Upper lobe of right lung (tissue), 1 donor: Measurements from ENCODE around the gene RAB3IL1. TPM values are rescaled to one million over a fixed set of nuclear protein-coding genes. Genes with fewer than 3 reads are reported as not detected.

Experiments
- ATAC-seq: fragments of 200-7000 bp; cut with Tn5 transposase; one replicate; pipeline ENCODE4 v1.9.1; 2020; ENCODE audit warnings: mild to moderate bottlenecking, moderate library complexity
- DNase-seq: peaks from one replicate; pipeline ENCODE4 v3.0.0-alpha.2; 2020
- H3K27ac ChIP-seq: fragments of 200-600 bp; one replicate; pipeline ENCODE4 v1.8.0; 2022
- H3K27me3 ChIP-seq: fragments of 200-600 bp; one replicate; pipeline ENCODE4 v1.8.0; 2022; ENCODE audit warnings: mild to moderate bottlenecking
- H3K36me3 ChIP-seq: fragments of 200-600 bp; one replicate; pipeline ENCODE4 v1.8.0; 2022
- H3K4me1 ChIP-seq: fragments of 200-600 bp; one replicate; pipeline ENCODE4 v1.8.0; 2022
- H3K4me3 ChIP-seq: fragments of 200-600 bp; one replicate; pipeline ENCODE4 v1.8.0; 2022; ENCODE audit warnings: mild to moderate bottlenecking
- H3K9me3 ChIP-seq: fragments of 200-600 bp; one replicate; pipeline ENCODE4 v1.8.0; 2022
- intact Hi-C: fragments of 100-400 bp; cut with DNase I; formaldehyde crosslinking; loops from one replicate; pipeline ENCODE4 v1.11.0; 2022
- total RNA-seq: library from RNA; stranded (reverse); fragmentation: NEBNext Ultra II Directional; extraction: Animal tissue kit (Norgen Biotek cat#: 25700); gene quantifications from one replicate; pipeline ENCODE4 v1.2.1, GENCODE V29; 2021
- TF ChIP-seq, protein P1 (sequence below): fragments of 200-600 bp; IDR thresholded peaks from one replicate; pipeline ENCODE4 v1.8.0; 2022; ENCODE audit warnings: antibody characterized with exemption
- donor health status: DM: no; HTN: yes; CAD: no; lungs with severe emphysema.

The RAB3IL1 gene
- total RNA-seq, 1 donor from 2014 or later = 10.6 TPM

DNA sequence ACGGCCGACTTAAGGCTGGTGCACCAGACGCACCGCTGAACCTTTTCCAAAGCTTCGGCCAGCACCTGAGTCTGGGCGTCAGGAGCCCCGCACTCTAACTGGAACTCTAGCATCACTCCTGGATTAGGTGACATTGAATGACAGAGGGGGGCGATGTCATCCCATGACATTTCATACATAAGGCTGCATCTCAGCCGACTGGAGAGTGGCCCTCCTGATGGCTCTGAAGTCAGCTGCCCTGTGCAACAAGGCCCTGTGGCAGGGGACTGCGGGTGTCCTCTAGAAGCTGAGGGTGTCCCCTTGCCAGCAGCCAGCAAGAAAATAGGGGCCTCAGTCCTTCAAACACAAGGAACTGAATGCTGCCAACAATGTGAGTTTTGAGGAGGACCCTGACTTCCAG is 16.0 kb downstream of the RAB3IL1 start:
- intact Hi-C loops = loop anchor here (5.0 kb wide), 1 partner anchor 46 kb away; no protein-coding TSS in a partner anchor
- no peaks in the 10 kb centered on the region for H3K36me3 ChIP-seq
- H3K4me1 ChIP-seq = no peaks in the 10 kb centered on the region
- no peak overlapping the region for H3K4me3 ChIP-seq
- TF ChIP-seq, protein P1, sequence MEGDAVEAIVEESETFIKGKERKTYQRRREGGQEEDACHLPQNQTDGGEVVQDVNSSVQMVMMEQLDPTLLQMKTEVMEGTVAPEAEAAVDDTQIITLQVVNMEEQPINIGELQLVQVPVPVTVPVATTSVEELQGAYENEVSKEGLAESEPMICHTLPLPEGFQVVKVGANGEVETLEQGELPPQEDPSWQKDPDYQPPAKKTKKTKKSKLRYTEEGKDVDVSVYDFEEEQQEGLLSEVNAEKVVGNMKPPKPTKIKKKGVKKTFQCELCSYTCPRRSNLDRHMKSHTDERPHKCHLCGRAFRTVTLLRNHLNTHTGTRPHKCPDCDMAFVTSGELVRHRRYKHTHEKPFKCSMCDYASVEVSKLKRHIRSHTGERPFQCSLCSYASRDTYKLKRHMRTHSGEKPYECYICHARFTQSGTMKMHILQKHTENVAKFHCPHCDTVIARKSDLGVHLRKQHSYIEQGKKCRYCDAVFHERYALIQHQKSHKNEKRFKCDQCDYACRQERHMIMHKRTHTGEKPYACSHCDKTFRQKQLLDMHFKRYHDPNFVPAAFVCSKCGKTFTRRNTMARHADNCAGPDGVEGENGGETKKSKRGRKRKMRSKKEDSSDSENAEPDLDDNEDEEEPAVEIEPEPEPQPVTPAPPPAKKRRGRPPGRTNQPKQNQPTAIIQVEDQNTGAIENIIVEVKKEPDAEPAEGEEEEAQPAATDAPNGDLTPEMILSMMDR = no peak
- no peaks in the 10 kb centered on the region for H3K27me3 ChIP-seq
- ATAC-seq (no peak), DNase-seq (no peak)
- H3K27ac ChIP-seq = no peak overlapping the region
- H3K9me3 ChIP-seq = no peaks in the 10 kb centered on the region

DNA sequence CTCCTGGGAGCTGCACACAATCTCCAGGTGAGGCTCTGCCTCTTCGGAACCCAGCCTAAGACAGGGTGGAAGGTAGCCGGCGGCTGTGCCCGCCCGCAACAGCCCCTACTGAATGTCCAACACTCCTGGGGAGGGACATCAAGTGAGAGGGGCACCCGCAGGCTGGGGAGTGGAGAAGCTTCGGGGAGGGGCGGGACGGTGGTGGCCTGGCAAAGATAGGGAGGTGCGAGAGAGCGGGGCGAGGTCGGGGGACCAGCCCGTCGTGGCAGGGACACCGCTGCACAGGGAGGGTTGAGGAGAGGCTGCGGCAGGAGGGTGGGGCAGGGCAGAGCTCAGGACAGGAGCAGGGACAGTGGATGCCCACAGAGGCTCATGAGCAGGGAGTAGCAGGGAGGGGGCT is 17.1 kb downstream of the RAB3IL1 start:
- no peaks in the 10 kb centered on the region for H3K36me3 ChIP-seq
- TF ChIP-seq, protein P1 = no peak
- no peaks in the 10 kb centered on the region for H3K4me1 ChIP-seq
- H3K27me3 ChIP-seq = no peaks in the 10 kb centered on the region
- no peak for ATAC-seq
- H3K9me3 ChIP-seq = no peaks in the 10 kb centered on the region
- DNase-seq = no peak
- intact Hi-C loops = loop anchor here (5.0 kb wide), 1 partner anchor 47 kb away; no protein-coding TSS in a partner anchor
- no peak overlapping the region for H3K4me3 ChIP-seq
- H3K27ac ChIP-seq = no peak overlapping the region

DNA sequence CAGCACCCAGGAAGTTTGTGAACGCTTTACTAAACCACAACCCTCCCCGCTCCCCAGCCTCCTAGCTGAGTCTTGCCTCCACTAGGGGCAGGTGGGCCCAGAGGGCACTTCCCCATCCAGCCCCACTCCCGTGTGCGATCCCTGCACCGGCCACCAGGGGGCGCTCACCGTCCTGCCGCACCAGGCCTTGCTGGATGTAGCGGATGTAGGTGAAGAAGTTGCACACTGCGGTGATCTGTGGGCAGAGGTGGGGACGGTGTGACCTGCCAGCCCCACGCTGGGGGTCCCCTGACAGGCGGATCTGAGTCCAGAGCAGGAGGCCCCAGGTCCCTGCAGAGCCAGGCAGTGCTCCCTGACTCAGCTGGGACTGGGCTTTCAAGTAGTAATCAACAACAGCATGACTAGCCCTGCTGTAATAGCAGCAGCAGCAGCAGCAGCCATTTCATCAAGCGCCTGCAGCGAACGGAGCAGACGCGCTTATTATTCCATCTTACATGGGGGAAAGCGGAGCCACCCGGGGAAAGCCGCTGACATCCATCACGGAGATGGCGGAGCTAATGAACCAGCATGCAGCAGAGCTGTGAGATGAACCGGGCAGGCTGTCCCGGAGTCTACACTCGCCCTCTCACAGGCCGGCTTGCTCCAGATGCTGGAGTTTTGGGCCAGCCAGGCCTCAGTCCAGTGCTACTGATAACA is 18.1 kb downstream of the RAB3IL1 start:
- Histone ChIP-seq H3K36me3 (no peaks in the 10 kb centered on the region), H3K4me3 (no peak overlapping the region), H3K27me3 (no peaks in the 10 kb centered on the region), H3K9me3 (no peaks in the 10 kb centered on the region), H3K4me1 (no peaks in the 10 kb centered on the region), H3K27ac (no peak overlapping the region)
- intact Hi-C loops = loop anchor here (5.0 kb wide), 1 partner anchor 183 kb away; no protein-coding TSS in a partner anchor
- TF ChIP-seq, protein P1 = peak; percentile 100
- DNase-seq (peak; percentile 93), ATAC-seq (peak; percentile 92)

DNA sequence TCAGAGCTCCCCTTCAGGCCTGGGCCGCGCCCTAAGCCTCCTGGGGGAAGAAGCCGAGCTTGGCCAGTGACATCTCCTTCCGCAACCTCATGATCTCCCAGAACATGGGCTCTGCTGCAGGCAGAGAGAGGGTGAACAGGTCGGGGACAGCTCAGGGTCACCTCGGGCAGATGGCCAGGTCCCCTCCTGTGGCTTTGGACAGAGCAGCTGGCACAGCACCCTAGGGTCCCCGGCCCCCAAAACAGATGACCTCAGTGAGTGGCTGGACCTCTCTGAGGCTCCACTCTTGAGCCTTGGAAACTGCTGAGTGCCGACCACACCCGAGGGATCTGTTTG is 19.2 kb downstream of the RAB3IL1 start:
- no peaks in the 10 kb centered on the region for H3K27me3 ChIP-seq
- no peak overlapping the region for H3K4me3 ChIP-seq
- intact Hi-C loops = loop anchor here (5.0 kb wide), 1 partner anchor 184 kb away; no protein-coding TSS in a partner anchor
- H3K9me3 ChIP-seq = no peaks in the 10 kb centered on the region
- TF ChIP-seq, protein P1 = no peak
- no peak for ATAC-seq
- H3K36me3 ChIP-seq = no peaks in the 10 kb centered on the region
- H3K4me1 ChIP-seq = no peaks in the 10 kb centered on the region
- H3K27ac ChIP-seq = no peak overlapping the region
- DNase-seq = no peak

DNA sequence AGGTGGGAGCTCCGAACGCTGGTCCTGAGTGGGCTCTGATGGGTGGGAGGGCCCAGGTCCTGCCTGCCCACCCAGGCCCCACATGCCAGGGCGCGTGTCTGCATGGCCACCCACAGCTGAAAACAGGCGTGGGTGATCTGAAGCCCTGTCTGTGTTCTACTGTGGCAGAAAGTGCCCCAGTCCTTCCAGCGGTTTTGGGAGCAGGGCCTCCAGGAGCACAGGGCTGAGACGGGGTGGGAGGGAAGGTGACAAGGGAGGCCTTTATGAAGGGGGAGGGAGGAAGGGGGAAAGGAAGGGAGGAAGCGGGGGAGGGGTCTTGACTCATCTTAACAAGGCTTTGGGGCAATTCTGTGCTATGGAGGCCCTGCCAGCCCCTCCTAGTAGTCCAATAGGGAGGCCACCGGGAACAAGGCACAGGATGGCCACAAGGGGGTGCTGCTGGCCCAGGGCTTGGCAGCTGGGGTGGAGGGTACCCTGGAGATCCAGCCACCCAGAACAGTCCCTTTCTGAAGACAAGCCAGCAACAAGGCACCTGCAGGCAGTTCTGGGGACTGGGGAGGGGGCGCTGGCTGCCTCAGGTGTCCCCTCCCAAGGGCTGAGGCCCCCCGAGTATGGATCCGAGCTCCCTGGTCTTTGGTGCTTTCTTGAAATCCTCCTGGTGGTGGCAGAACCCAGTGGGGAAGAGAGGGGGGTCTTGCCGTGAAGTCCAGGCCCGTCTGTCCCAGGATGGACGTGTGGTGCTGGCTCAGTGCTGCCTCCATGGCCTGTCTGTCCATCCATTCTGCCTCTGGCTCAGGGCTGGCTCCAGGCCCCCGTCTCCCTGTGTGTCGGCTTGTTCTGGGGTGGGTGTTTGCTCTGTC is 19.7 kb downstream of the RAB3IL1 start:
- ATAC-seq (peak; percentile 83), DNase-seq (peak; percentile 88)
- intact Hi-C loops = loop anchor here (5.0 kb wide), 1 partner anchor 185 kb away; no protein-coding TSS in a partner anchor
- Histone ChIP-seq H3K27me3 (no peaks in the 10 kb centered on the region), H3K27ac (no peak overlapping the region), H3K4me3 (no peak overlapping the region), H3K9me3 (no peaks in the 10 kb centered on the region), H3K36me3 (no peaks in the 10 kb centered on the region), H3K4me1 (no peaks in the 10 kb centered on the region)
- TF ChIP-seq, protein P1 = peak; percentile 87
